Inflammatory macrophage treated with lipopolysaccharide for 1 hour (primary cell): ENCODE data around the gene CYYR1.

Experiments used
- DNase-seq, 2 donors: peaks; one replicate each; pipeline ENCODE4 v3.0.0-alpha.2; 2020 to 2022

Gene CYYR1

DNA sequence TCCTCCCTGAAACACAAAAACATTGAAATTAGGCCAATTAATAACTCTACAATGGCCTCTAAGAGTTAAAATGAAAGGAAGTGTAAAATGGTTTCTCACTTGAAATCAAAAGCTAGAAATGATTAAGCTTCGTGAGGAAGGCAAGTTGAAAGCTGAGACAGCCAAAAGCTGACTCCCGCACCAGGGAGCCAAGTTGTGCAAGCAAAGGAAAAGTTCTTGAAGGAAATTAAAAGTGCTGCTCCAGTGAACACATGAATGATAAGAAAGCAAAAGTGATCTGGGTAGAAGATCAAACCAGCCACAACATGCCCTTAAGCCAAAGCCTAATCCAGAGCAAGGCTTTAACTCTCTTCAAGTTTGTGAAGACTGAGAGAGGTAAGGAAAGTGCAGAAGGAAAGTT, 22.8 kb downstream of the CYYR1 start:
- no peak for DNase-seq

DNA sequence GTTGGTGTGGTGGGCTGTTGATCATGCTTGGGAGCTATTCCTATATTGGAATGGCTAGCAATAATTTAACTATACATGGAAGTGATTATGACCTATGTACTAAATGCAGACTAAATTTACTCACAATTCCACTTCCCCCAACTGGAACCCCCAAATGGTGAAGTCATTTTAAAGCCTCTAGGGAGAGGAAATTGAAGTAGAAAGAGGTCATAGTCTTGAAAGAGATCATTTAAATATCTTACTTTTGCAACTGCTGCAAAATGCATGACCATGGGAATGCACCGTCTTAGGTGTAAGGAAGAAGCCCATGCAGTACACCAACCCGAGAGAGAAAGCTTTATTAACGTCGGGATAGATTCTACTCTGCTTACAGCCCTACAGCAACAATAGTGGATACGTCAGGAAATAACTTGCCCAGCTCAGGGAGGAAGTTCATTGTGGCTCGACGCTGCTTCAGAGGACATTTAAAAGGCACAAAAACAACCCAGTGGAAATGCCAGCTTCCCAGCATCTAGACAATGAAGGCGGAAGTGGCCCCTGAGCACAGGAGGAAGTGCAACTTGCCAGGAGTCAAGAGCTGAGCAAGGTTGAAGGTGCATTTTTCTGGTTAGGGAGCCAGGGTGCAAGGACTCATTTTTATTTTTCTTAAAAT, 26.5 kb downstream of the CYYR1 start:
- DNase-seq = peak; percentile 67 to 69

DNA sequence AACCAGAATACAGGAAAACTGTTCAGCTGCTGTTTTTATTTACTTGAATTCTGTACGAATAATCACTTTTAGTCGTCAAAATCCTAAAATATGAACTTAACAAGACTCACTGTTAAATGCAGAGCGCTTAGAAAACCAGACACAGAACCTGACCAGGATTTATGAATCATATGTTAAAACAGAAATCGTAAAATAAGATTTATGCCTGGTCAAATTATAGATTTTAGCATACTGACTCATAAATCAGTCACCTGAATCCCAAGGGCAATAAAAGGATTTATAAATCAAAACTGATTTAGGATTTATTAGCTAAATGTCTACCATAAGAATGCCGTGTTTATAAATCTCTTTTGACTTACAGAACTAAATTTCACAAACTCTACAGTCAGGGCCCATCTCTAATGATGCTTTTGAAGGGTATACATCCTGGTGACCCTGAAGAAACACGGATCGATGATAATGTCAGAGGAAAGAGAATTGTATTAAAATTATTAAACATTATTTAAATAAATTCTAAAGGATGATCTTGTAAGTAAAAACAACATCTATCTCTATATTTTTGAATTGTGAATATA, 28.8 kb downstream of the CYYR1 start:
- no peak for DNase-seq

DNA sequence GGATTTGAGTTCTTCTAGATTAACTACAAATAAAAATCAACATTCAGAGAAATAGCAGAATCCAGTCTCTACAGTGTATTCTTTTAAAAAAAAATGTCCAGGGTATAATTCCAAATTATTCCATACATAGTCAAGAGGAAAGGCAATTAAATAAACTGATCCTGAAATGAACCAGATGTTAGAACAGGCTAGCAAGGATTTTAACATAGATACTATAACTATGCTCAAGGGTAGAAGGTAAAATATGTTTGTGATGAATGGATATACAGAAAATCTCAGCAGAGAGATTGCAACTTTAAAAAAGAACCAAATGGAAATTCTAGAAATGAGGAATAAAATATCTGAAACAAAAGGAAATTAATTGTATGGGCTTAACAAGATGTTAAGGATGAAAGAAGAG, 32.4 kb downstream of the CYYR1 start:
- no peak for DNase-seq

DNA sequence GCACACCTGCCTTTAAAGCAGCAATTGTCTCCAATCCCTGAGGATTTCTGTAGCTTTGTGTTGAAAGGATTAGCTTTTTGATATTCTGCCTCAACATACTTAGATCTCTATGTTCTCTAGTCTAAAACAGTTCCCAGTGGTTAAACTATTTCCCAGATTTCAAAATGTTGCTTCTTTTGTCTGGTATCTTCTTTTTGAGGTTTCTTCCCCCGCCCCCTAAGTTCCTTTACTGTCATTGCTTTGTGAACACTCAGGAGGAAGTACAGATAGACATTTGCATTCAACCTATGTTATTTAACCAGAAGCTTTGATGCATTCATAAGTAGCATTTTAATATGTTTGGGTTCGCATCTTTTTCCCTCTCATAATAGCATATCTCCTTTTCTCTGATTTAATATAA, 33.5 kb downstream of the CYYR1 start:
- DNase-seq = peak; percentile 61 to 71

DNA sequence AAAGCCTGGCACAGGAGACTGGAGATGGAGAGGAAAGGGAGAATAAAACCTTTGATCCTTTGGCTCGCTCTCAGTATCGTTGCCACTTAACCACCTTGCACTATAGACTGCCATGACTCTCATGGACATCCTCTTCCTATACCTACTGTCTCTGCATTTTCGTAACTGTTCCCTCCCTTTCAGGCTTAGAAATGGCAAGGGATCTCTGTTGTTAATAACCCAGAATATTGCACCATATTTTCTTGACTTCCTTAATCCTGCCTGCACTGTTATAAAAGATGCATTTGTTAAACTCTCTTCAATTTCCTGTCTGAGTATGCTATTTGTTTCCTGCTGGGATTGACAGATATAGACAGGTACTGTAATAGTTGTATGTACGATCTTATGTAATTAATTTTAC, 38.6 kb downstream of the CYYR1 start:
- DNase-seq = peak; percentile 7 to 27

DNA sequence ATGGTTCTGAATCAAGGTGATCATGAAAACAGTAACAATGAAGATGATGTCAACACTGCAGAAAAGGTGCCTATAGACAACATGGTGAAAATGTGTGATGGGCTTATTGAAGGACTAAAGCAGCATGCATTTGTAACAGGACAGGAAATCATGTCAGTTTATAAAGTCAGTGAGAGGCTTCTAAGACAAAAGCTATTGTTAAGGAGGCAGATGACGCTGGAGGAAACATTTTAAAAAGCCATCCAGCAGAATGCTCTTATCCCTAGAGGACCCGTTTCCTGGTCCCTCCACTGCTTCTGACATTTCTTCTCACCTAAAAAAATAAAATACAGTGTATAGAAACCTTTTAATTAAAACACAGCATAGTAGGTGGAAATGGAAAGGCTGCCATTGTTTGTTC, 40.9 kb downstream of the CYYR1 start:
- DNase-seq = no peak

DNA sequence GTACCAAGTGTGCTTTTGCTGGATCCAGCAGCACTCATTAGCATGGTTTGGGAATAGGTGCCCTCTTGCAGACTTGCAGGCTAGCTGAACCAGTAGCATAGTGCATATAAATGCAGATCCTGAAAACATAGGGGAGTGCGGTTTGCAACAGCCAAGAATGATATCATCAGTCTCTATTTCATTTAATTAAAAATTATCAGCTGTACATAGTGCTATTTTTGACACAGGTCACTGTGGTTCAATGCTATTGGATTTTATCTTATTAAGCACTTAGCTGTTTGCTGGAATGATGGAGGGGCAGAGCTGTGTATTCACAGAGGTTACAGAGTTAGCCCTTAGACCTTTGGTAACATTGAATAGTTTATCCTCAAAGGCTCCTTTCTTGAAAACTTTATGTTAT, 43.6 kb downstream of the CYYR1 start:
- DNase-seq = no peak

DNA sequence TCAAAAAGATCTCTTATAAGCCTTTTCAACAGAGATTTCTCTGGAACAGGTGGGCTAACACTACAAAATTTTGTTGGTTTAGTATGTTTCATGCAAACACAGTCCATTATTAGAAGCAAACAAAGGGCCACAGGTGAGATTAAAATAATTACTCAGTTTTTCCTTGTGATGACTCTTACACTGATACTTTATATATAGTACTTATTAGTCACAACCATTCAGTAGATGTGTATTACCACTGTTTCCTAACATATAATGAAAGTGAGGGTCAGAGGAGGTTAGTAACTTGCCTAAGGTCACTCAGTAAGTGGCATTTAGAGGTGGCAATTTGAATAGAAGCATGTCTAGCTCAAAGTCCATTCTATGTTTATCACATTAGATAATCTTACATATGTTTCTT, 44.2 kb downstream of the CYYR1 start:
- no peak for DNase-seq

DNA sequence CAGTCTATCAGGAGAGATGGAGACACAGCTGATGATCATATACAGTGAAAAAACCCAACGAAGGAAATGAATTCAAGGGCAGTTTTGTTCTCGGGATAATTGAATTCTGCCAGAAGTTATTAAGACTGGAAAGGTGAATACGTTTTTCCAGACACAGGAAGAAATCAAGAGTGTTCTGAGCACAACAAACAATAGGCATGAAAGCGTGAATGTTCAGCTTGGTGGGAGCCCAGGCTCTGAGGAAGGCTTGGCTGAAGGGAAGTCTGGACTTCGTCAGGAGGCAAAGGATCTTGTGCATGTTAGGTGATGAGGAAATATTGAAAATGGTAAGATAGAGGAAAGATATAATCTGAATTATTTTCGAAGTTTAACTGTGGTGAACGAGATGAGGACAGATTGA, 50.4 kb downstream of the CYYR1 start:
- DNase-seq = no peak

DNA sequence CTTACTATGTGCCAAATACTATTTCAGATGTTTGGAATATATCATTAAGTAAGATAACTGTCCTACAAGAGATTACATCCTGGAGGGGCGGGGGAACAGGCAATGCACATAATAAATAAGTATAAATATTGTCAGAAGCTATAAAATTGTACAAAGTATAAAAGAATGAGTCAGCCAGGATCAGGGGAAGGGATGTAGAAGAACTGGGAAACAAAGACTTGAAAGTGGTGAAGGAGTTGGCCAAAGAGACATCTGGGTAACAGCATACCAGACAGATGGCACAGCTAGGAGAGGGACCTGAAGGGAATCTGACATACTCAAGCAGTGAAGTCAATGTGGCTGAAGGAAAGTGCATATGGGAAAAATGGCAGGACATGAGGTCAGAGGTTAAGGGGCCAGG, 53.9 kb downstream of the CYYR1 start:
- no peak for DNase-seq

DNA sequence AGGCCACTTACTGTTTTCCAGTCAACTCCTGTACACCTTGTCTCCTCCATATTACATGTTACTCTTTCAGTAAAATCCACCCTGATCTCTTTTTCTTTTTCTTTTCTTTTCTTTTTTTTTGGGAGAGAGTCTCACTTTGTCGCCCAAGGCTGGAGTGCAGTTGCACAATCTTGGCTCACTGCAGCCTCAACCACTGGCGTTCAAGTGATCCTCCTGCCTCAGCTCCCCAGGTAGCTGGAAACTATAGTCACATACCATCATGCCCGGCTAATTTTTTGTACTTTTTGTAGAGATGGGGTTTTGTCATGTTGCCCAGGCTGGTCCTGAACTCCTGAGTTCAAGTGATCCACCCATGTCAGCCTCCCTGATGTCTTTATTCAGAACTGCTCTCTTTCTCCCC, 57.8 kb downstream of the CYYR1 start:
- DNase-seq = no peak

DNA sequence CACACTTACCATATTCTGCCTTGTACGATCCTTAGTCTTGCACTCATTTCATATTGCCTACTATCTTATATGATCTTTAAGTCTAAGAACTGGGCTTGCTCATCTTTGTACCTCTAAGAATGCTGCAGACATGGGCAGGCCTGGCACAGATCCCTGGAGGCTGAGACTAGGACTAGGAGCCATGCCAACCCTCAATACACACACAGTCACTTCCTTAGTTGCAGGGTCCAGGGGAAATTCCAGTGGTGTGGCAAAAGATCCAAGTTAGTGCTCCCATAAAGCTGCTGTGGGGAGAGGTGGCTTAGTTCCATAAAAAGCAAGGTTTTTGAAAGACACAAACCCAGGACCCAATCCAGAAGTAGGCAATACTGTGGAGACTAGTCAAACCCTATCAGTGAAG, 59.9 kb downstream of the CYYR1 start:
- no peak for DNase-seq

DNA sequence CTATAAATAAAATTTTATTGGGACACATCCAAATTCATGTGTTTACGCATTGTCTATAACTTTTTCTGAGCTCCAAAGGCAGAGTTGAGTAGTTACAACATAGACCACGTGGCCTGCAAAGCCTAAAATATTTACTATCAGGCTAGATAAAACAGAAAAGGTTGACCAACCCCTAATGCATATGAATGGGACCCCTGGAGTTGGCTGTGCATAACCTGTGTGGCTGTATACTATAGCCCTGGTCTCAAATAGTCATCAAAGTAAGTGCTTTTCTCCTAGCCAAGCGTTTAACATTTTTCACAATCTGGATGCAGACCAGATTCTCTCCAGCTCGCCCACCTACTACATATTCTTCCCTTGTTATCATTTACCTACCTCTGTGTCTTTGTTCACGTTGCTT, 60.4 kb downstream of the CYYR1 start:
- DNase-seq = no peak

DNA sequence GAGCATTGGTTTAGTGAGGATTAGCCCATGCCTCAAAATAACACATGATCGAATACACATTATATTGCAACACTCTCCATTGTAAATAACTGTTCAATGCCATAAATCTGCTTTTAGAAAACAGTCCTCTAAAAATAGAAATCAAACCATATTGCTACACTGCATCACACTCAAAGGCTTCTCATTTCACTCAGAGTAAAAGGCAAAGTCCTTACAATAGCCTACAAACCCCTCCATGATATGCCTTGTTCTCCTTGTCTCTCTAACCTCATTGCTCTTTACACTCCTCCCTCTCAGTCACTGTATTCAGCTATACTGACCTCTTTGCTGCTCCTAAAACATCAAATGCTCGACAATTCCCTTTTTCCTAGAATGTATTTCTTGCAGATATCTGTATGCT, 64.2 kb downstream of the CYYR1 start:
- no peak for DNase-seq

DNA sequence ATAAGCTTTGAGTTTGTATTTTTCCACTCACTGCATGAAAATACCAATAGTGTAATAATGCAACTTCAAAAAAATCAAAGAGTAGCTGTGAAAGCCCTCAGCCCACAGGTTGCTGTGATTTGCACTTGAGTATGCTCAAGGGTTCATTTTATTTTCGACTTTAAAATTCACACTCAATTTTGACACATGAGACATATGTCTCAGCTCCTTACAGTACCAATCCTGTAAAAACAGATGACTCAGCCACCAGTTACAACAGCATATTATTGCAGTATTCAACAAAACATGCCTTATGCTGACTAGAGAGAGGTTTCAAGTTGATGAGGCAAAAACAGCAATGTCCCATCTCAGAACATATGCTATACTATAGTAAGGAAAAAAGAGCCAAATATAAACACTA, 66.1 kb downstream of the CYYR1 start:
- DNase-seq = peak; percentile 31 to 41

DNA sequence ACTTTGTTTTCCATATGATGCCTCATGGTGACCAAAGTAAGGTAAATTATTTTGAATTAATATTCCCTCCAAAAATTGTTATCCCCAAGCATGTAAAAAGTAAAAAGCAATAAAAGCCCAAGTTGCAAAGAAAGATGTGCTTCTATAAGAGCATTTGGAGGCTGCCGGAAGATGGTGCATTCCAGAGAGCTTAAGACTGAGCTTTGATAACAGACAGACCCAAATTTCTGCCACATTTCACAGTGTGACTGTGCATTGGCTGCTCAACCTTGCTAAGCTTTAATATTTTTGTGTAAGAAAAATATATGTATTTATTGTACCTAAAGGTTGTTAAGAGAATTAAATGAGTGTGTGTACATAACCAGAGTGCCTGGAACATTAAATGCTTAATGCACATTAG, 67.9 kb downstream of the CYYR1 start:
- no peak for DNase-seq

DNA sequence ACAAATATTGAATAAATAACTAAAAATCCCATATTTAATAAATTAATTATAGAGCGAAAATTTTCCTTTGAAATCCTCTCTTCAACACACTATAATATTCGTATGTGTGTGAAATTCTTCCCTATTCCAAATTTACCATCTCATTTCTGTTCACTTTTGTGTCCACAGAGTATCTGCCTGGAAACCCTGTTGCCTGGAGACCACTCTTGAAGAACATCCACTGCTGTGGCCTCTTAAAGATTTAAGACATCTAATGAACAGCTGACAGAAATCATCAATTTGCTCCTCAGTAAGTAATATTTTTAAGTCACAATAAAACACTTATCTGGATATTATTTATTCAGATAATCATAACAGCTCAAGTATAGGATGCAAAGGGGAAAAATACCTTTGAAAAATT, 69.7 kb downstream of the CYYR1 start:
- no peak for DNase-seq

DNA sequence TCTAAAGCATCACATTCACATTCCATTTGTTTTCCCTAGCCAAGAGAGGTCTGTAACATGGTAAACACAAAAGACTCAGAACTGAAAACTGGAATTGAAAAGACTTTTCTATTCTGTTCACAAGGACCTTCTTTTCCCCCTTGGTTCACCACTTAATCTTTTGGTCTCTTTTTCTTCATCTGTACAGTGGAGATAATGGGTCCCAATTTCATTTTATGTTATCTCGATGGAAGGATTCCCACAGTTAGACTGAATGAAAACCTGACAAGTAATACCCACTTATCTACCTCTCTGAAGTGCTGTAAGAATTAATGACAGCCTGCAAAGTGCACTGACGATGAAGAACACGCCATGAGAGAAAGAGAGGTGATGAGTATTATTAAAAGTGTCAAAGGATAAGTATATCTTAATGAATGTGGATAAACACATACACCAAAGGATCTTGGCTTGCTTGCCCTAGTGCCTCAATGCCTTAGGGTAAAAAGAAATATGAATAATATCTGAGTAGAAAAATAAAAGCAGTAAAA, 71.5 kb downstream of the CYYR1 start:
- no peak for DNase-seq

DNA sequence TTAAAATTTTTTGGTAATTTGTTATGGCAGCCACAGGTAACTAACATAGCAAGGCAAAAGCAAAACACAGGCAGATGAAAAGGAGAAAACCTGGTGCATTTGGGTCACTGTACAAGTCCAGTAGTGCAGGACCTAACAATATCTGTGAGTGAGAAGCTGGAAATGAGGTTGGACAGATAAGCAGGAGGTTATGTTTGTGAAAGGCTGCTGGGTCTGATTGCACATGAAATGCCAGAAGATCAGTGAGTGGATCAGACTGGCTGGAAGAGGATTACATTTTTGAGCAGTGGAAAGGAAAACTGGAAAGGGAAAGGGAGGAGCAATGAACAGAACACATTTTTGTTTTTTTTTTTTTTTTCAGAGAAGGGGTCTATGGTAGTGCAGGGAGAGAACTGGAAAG, 73.6 kb downstream of the CYYR1 start:
- no peak for DNase-seq

DNA sequence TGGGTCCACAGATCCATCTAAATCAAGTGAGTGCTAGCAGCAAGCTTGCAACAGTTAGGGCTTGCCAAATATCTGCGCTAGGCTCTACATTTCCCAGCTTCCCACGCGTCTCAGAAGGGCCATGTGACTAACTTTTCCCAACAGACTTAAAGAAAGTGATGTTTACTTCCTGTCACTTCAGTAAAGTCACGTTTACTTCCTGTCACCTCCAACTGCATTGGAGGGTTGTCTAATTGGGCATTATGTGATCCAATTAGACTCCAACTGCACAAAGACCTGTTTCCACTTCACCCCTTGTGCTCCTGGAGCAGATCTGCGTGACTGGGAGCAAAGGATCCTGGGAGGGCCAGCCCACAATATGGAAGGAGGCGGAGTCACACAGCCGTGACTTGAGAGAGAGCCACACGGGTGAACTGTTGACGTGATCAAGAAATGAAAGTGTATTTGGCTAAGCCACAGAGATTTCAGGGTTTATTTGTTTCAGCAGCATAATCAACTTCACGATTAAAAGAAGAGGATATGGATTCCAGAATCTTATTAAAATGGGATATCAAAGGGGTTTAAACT, 77.7 kb downstream of the CYYR1 start:
- no peak for DNase-seq

DNA sequence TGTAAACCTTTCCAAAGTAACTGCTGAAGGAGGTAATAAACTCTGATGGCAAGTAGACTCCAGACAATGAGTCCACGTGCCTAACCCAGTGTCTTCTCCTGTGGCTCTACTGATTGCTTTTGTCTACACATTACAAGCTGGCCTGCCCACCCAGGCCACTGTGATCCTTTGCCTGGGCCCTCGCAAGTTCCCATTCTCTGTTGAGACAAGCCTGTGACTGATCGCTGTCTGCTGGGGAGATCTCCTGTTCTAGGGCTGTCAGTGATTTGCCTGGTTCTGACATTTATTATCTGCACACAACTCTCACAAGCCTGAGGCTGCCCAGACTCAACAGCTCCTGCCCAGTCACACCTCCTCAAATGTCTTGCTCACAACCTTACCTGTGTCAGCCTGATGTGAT, 81.4 kb downstream of the CYYR1 start:
- no peak for DNase-seq

DNA sequence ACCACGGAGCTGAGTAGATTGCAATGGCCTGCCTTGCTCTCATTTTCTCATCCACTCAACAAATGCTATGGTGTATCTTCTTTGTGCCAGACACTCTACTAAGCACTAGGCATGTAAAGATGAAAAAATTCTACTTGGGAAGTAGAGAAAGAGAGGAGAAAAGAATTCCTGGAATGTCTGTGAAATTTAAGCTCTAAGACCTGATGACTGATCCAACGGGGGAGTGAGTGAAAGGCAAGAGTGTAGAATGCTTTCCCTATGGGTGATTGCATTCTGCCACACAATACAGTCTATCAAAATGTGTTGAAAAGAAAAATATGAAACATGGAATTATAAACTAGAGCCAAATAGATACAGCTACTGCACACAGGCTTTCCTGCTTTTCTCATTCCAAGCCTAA, 82.3 kb downstream of the CYYR1 start:
- no peak for DNase-seq

DNA sequence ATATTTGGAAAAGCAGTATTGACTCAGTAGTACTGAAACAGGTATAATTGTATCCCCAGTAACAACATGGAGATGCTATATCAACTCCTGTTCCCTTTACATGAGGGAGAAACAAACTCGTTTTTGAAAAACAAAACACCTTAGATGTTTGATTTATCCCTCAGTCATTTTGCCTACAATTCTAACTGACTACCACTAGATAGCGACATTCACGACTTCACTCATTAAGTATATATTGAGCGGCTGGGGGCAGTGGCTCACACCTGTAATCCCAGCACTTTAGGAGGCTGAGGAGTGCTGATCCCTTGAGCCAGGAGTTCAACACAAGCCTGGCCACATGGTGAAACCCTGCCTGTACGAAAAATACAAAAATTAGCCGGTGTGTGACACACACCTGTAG, 83.3 kb downstream of the CYYR1 start:
- no peak for DNase-seq

DNA sequence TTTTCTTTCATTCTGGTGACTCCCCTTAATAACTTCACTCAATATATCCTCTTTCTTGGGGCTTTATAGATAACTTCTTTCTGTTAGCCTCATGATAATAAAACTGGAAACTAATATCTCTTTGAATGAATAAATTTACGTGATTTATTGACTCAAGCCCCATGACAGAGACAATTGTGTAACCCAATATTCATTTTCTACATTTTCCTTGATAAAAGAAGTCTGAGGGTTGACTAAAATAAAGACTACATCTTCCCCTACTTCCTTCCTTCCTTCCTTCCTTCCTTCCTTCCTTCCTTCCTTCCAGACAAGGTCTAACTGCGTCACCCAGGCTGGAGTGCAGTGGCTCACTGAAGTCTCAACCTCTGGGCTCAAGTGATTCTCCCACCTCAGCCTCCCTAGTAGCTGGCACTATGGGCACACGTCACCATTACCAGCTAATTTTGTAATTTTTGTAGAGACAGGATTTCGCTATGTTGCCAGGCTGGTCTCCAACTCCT, 85.1 kb downstream of the CYYR1 start:
- DNase-seq = no peak
